Measurements from ENCODE around the gene SH3BP1. TPM values are rescaled to one million over a fixed set of nuclear protein-coding genes. Genes with fewer than 3 reads are reported as not detected.
"Not testable (repeated sequence)": the region's sequence is repeated elsewhere in the genome, so short reads cannot be mapped to it uniquely, and the experiment has no call there.

The SH3BP1 gene
- polyA plus RNA-seq, 2 of the 4 experiments (the other 2 are of a cell fraction): 1.8 to 2.7 TPM

- H3K27ac ChIP-seq: no peak overlapping the region
- no peak overlapping the region for H3K4me3 ChIP-seq
- ATAC-seq: peak; percentile 47 to 76; a peak in 3 of 6 replicates
- FAIRE-seq: no peak
- TF ChIP-seq NPAS2 (CRISPR knock-in tag; IDR thresholded peaks at IDR 0.05; ENCODE audit: borderline replicate concordance) (no peak), USF2 (IDR thresholded peaks at IDR 0.05) (no peak), CBX8 (IDR thresholded peaks at IDR 0.05) (no peak), KDM1A (IDR thresholded peaks at IDR 0.05; ENCODE audit: low read depth) (no peak), ZSCAN20 (CRISPR knock-in tag; IDR thresholded peaks at IDR 0.05) (no peak), ZC3H11A (IDR thresholded peaks at IDR 0.05) (no peak), RCOR1 (IDR thresholded peaks at IDR 0.05; ENCODE audit: low read depth, low read length) (no peak), CBX2 (IDR thresholded peaks at IDR 0.05; ENCODE audit: borderline replicate concordance, low read depth) (no peak), MYC (IDR thresholded peaks at IDR 0.05; ENCODE audit: borderline replicate concordance, low read length) (no peak), CHD2 (IDR thresholded peaks at IDR 0.05; ENCODE audit: low read length, partially characterized antibody) (no peak), CTCF (IDR thresholded peaks at IDR 0.05) (no peak), POLR2AphosphoS2 (conservative IDR thresholded peaks at IDR 0.05; ENCODE audit: low read length) (no peak), RNF2 (IDR thresholded peaks at IDR 0.05; ENCODE audit: borderline replicate concordance, low read depth) (no peak), ATOH8 (CRISPR knock-in tag; IDR thresholded peaks at IDR 0.05; ENCODE audit: low read depth) (no peak), NR3C1 (IDR thresholded peaks at IDR 0.05) (no peak), PBX3 (IDR thresholded peaks at IDR 0.05) (no peak), EHMT2 (IDR thresholded peaks at IDR 0.05; ENCODE audit: low read depth) (no peak), POLR2A (IDR thresholded peaks at IDR 0.05; ENCODE audit: low read length) (no peak), JUN (IDR thresholded peaks at IDR 0.05) (no peak)
- POLR2A ChIA-PET: no interaction called here
- peaks cover 14% of the 10 kb centered on the region for H3K4me1 ChIP-seq
- WGBS (ENCODE audit: missing lambda C conversion rate): 57% methylated on average over 14 of the region's 14 CpGs
- CTCF ChIA-PET: interaction anchor here (0.9 to 4.0 kb wide), 6 partner anchors 9 to 284 kb away, joined by 3 to 22 read pairs (median 4); no protein-coding TSS in a partner anchor
- H3K4me2 ChIP-seq: no peak overlapping the region
- H3K9me3 ChIP-seq: no peaks in the 10 kb centered on the region
- peak in 1 of 2 experiments; percentile 30 for DNase-seq (ENCODE audit: low read depth in 1 of 2, low spot score in 1 of 2)
These were observed 37.7 kb upstream of the SH3BP1 start for GRCh38 chr22:37601540-37602442.

GRCh38 chr22:37602546-37603277 lies 36.8 kb upstream of the SH3BP1 start:
- H3K27ac ChIP-seq; DNase-seq (ENCODE audit: low read depth in 1 of 2, low spot score in 1 of 2); ATAC-seq; H3K4me2 ChIP-seq; H3K9me3 ChIP-seq; H3K4me3 ChIP-seq; FAIRE-seq; POLR2A ChIA-PET: not testable (repeated sequence)
- H3K4me1 ChIP-seq: peaks cover 14% of the 10 kb centered on the region
- CTCF ChIA-PET: interaction anchor here (0.8 to 4.0 kb wide), 7 partner anchors 10 to 285 kb away, joined by 3 to 22 read pairs (median 4); no protein-coding TSS in a partner anchor
- 58% methylated on average over 5 of the region's 5 CpGs for WGBS (ENCODE audit: missing lambda C conversion rate)
